ENCODE data around the gene AFF1.

AFF1 gene, protein sequence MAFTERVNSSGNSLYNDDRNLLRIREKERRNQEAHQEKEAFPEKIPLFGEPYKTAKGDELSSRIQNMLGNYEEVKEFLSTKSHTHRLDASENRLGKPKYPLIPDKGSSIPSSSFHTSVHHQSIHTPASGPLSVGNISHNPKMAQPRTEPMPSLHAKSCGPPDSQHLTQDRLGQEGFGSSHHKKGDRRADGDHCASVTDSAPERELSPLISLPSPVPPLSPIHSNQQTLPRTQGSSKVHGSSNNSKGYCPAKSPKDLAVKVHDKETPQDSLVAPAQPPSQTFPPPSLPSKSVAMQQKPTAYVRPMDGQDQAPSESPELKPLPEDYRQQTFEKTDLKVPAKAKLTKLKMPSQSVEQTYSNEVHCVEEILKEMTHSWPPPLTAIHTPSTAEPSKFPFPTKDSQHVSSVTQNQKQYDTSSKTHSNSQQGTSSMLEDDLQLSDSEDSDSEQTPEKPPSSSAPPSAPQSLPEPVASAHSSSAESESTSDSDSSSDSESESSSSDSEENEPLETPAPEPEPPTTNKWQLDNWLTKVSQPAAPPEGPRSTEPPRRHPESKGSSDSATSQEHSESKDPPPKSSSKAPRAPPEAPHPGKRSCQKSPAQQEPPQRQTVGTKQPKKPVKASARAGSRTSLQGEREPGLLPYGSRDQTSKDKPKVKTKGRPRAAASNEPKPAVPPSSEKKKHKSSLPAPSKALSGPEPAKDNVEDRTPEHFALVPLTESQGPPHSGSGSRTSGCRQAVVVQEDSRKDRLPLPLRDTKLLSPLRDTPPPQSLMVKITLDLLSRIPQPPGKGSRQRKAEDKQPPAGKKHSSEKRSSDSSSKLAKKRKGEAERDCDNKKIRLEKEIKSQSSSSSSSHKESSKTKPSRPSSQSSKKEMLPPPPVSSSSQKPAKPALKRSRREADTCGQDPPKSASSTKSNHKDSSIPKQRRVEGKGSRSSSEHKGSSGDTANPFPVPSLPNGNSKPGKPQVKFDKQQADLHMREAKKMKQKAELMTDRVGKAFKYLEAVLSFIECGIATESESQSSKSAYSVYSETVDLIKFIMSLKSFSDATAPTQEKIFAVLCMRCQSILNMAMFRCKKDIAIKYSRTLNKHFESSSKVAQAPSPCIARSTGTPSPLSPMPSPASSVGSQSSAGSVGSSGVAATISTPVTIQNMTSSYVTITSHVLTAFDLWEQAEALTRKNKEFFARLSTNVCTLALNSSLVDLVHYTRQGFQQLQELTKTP

DNA sequence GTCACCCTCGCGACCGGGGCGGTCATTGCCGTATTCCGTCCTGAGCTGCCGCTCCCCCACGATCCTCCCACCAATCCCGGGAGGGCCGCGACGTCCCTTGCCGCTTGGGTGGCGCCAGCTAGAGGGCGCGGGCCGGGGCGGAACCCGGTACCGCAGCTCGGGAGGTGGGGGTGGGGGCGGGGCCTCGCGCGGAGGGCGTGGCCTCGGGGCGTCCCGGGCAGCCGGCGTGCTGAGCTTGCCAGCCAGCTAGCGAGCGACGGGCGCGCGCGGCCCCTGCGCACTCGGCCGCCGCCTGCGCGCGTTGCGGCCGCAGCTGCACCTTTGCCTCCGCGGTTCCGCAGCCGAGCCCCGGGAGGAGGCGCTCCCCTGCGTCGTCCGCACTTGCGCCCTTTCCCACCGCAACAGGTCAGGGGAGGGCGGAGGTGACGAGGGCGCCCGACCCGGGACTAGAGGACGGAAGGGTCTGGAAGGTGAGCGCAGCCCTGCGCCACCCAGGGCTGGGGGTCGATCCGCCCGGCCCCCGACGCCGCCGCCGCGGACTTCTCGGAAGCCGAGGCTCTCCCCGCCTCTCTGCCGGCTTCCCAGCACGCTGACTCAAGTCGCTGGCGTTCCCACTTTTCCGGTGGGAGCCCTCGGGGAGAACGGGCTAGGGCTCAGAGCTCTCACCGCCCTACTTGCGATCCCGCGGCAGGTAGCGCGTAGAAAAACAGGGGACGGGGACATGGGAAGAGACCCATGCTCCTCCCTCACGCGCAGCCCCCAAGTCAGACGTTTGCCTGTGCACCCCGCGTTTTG lies at the start of gene AFF1:
TSS of gene AFF1 (plus strand) at position 241 of the 795 bp plus-strand sequence. CDS start 13,523 bp downstream, outside the sequence.
- DNase-seq, result peak; percentile 94

DNA sequence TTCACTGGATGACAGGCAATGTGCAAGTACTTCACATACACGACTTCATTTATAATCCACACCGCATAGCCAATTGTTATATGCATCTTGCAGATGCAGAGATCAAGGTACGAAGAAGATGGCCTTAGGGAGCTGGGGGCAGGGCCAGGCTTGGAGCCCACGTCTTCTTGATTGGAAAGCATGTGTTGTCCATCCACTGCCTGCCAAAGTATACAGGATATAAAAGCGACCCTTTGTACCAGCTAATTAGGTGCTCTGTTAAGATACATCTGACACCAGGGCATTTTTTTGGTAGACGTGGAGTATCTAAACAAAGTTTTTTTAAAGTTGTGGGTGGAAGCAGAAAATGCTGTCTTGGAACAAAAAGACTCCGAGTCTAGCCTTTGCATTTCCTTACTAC lies 44.0 kb upstream of the AFF1 start:
- no peak for DNase-seq

DNA sequence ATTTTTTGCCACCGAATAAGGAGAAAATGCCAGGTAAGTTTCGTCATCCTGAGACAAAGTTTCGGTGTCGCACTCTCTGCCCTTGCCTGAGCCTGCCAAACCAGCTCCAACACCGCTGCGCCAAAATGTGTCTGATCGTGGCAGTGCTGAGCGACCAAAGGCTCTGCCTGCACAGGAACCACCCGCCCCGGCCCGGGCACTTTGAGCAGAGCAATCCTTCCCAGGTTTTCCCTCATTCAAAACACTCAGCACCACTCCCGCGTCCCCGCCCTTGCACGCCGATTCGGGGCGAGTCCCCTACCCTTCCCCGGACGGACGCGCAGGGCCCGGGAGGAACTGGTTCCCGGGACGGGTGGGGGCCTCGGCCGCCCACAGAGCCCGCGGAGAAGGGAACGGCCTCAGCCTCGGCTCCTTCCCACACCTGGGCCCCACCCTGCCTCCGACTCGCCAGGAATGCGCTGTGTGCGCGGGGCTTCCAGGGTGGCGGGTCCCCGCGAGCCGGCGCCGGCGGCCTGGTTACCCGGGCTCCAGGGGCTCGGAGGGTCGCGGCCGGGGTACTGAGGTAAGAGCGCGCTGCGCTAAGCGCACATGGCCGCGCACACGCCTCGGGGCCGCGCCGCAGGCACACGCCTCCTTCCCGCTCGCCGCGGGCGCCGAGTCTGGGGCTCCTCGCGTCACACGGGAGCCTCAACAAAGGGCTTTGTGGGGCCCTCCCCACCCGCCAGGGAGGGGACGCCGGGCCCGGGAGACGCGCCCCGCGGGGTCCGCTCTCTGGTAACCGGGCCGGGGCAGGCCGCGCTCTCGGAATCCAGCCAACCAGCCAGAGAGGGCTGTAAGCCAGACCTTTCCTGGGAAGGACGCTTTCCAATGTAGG lies 42.8 kb upstream of the AFF1 start, which contains the start of gene C4orf36:
TSS of gene C4orf36 (minus strand) at position 661 of the 874 bp plus-strand sequence. CDS start 902 bp downstream, outside the sequence.
- DNase-seq, result peak; percentile 53 to 82

DNA sequence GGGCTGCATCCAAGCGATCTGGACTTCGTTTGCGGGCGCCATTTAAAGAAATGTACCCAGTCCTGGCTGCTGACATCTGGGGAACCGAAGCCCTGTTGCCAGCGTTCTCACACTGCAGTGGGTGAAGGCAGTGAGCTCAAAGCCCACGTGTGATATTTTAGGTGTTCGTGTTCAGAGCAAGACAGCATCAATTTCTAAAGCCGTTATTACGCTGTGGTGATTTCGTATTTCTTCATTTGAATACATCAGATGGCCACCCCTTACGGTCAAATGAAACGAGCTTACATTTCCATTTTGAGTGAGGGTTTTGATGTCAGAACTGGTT lies 42.2 kb upstream of the AFF1 start:
- no peak for DNase-seq

DNA sequence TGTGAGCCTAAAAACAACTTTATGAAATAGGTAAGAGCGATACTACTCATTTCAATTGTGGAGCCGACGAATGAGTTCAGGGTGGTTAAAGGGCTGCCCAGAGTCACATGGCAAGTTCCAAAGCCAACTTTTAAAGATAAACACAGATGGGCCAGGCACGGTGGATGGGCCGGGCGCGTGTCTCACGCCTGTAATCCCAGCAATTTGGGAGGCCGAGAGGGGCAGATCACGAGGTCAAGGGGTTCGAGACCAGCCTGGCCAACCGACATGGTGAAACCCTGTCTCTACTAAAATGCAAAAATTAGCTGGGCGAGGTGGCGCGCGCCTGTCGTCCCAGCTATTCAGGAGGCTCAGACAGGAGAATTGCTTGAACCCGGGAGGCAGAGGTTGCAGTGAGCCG lies 41.7 kb upstream of the AFF1 start:
- DNase-seq, result no peak

DNA sequence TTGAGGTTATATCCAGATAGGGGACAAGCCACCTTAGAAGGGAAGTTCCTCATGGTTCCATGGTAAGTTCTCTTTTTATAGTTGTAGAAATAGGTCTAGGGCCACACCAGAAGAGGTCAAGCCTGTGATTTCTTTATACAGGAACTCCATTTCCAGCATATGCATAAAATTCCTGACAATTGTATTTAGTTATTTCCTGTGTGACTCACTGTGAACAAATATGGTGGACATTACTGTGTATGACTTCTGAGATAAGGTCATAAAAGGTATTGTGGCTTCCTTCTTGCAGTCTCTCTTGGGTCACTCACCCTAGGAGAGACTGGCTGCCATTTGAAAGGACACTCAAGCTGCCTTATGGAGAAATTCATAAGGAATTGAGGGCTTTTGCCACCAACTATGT lies 40.4 kb upstream of the AFF1 start:
- DNase-seq, result peak in 1 of 2 donors; percentile 38

DNA sequence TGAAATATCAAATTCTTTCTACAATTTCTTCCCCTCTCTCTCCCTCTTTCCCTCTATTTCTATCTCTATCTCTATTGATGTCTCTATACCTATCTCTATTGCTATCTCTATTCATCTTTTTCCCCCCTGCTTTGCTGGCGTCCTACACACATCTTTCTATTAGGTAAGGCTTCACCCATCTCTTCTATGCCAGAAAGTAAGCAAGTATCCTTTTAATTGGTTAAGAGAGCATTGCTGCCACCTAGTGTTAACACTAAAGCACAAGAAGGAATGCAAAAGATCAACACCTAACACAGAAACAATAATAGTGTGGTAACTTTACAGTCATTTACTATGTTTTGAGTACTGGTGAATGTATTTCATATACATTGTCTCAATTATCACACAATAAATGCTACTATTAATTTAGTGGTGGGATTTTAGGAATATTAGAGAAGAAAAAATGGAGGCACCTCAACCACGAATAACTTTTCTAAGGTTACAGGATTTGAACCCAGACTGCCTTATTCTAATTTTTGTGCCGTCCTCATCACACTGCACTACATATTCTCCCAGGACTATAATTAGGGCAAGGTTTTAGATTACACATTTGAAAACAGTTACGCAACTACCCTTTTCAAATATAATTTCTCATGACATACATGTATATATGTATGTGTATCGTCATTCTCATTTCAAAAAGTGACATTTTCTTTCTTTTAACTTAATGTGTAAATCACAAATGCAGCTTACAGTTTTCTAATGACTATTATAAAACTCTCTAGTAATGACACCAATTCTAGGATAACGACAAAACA lies 38.9 kb upstream of the AFF1 start:
- peak; percentile 57 to 87 for DNase-seq

DNA sequence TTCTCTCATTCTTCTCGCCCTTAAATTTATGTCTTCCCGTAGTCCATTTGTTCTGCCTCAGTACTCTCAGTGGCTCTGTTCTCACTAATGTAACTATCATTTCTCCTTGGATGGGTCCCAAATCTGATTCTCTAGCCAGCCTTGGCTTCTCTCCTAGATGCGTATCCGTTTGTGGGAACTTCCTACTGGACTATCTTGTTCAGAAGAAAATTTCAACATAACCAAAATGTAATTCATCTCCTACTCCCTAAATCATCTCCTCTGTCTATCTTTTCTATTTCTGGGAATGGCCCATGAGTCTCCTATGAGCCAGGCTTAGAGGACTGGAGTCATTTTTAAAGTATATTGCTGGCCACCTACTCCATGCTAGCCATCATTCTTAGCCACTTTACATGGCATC lies 38.2 kb upstream of the AFF1 start:
- DNase-seq, result no peak

DNA sequence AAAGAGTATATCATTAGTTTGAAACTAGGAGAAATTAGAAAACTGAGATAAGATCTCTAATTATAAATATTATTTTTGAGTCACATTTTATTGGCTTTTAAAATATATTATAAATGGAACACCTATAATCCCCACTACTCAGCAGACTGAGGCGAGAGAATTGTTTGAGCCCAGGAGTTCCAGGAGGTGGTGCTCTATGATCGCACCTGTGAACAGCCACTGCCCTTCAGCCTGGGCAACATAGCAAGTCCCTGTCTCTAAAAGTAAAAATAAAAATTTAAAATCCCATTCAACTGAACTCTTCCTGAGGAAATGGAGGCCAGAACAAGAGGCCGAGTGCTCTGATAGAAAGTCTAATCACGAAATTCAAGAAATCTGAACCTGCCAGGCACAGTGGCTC lies 36.2 kb upstream of the AFF1 start:
- no peak for DNase-seq

DNA sequence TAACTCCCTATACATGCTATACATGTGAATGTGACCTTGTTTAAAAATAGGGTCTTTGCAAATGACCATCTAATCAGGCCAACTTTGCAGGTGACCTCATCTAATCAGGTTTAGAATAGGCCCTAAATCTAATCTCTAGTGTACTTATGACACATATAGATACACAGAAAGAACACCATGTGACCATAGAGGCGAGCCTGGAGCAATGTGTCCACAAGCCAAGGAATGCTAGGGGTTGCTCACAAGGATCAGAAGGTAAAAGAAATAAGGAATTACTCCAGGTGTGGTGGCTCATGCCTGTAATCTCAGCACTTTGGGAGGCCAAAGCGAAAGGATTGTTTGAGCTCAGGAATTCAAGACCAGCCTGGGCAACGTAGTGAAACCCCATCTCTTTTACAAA lies 32.9 kb upstream of the AFF1 start:
- no peak for DNase-seq

DNA sequence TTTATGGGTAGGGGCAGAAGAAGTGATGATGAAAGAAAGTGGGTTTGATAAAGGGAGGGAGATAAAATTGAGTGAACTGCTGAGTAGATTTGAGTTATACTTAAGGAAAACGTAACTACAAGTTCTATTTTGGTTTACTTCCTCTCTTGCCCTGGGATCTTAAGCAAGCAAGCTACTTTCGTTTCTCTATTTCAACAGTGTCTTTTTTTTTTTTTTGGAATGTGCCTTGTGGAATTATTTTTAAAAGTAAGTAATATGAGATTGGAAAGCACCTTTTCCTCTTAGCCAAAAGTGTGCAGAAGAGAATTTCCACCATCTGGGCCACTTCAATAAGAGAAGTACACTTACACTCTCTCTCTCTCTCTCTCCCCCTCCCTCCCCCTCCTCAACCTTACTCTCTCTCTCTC lies 26.6 kb upstream of the AFF1 start:
- peak; percentile 83 to 89 for DNase-seq

DNA sequence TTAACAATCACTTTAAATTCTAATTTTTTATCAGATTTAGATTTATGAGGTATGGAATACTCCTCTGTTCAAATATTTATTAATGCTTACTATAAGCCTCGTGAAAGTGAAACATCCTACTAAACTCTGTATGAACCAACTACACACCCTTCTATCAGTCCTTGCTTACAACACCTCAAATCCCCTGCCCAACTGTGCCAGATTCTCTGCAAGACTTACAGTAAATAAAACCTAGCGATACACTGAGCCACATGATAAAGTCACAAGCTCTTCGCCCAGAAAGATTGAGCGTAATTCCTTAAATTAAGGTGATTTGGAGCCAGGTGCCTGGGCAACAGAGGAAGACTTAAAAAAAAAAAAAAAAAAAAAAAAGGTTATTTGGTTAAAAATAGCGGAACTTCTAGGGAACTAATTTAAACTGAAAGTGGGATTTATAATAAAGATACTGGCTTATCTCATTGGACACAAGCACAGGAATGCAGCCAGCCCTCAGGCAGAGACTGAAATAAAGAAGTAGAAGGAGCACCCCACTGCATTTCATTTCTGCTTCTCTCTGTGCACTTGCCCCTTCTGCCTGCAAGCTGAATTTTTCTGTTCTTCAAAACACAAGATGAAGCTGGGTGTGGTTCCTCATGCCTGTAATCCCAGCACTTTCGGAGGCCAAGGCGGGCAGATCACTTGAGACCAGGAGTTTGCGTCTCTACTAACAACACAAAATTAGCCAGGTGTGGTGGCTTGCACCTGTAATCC lies 25.1 kb upstream of the AFF1 start:
- no peak for DNase-seq

DNA sequence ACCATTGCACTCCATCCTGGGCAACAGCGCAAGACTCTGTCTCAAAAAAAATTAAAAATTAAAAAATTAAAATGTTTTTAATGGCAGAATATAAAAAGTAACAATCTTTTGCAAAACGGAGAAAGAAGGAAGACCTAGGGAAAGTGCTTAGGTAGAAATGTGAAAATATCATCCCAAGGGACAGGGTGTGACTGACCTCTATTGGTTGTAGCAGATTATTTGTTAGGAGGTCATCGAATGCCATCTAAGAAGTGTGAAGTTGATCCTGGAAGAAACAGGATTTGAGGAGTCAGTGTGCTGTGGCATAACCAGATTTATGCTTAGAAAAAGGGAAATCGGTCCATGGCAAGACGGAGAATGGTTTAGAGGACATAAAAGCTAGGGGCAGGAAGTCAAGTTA lies 24.4 kb upstream of the AFF1 start:
- DNase-seq, result no peak

DNA sequence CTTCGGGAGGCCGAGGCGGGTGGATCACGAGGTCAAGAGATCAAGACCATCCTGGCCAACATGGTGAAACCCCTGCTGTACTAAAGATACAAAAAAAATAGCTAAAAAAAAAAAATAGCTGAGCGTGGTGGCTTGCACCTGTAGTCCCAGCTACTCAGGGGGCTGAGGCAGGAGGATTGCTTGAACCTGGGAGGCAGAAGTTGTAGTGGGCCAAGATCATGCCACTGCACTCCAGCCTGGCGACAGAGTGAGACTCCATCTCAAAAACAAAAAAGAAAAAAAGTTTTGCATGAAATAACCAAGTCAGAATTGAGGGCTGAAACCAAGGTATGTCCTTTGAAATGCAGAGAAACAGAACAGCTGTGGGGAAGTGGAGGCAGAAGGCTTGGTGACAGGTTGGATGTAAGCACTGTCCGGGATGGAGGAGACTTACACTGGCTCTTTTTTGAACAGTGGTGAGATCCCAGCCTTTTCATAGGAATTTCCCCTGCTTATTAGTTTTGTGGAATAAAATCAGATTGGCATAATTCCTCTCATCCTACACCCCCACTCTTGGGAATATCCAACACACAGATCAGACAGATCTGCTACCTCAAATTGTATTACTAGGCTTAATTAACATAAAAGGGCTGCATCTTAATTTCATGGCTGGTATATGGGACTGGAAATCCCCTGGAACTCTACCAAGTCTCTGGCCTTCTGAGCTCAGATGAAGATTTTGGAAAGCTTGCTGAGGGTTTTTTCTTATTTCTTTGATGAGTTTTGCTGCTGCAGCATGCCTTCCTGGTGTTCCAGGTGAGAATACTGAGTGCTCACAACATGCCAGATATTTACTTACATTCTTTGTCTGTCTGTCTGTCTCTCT lies 23.8 kb upstream of the AFF1 start:
- DNase-seq, result no peak

DNA sequence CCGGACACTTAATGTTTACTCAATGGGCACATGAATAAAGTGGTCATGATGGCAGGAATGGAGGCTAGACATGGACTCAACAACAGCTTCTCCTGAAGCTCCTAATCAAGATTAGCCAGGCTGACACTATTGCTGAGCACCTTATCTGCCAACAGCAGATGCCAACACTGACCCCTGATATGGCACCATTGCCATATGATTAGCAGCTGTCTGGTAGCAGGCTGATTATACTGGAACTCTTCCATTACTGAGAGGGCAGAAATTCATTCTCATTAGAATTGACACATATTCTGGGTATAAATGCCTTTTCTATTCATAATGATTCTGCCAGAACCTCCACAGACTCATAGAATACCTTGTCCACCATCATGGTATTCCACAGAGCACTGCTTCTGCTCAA lies 18.4 kb upstream of the AFF1 start:
- DNase-seq, result no peak

DNA sequence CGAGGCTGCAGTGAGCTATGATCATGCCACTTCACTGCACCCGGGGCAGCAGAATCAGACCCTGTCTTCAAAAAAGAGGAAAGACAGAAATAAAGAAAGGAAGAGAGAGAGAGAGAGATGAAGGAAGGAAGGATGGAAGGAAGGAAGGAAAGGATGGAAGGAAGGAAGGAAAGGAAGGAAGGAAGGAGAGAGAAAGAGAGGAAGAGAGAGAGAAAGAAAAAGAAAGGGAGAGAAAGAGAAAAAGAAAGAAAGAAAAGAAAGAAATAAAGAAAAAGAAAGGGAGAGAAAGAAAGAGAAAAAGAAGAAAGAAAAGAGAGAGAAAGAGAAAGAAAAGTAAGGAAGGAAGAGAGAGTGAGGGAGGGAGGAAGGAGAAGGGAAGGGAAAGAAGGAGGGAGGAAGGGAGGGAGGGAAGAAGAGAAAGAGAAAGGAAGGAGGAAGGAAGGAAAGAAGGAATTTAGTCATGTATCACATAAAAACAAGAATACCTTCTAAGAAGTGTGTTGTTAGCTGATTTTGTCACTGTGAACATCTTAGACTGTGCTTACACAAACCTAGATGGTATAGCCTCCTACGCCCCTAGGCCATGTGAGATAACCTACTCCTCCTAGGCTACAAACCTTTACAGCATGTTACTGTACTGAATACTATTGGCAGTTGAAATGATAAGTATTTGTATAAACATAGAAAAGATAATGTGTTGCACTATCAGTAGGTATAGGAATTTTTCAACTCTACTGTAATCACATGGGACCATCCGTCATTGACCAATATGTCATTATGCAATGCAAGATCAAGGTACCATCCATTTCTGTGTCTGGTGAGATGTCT lies 17.4 kb upstream of the AFF1 start:
- DNase-seq, result no peak

DNA sequence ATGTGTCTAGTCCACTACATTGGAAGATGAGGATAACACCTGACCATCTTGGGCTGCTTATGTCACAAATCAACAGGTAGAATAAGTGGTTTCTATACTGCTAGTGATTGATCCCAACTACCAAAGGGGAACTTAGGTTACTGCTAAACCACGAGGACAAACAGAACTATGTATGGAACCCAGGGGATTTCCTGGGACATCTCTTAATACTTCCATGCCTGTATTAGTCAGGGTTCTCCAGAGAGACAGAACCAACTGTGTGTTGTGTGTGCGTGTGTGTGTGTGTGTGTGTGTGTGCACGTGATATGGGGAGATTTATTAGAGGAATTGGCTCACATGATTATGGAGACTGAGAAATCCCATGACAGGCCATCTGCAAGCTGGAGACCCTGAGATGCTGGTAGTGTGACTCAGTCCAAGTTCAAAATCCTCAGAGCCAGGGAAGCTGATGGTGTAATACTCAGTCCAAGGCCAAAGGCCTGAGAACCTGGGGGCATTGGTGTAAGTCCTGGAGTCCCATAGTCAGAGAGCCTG lies 16.2 kb upstream of the AFF1 start:
- peak; percentile 80 to 96 for DNase-seq
